PC-9 (cell line): ENCODE measurements around the gene AASS.

ENCODE experiments used
- CTCF ChIP-seq: fragments of 200-600 bp; sonication (generic); conservative IDR thresholded peaks from 2 replicates; pipeline ENCODE4 v1.6.1; 2017; ENCODE audit warnings: mixed run types, antibody characterized with exemption, mild to moderate bottlenecking, moderate library complexity
- EZH2 ChIP-seq: fragments of 200-600 bp; sonication (generic); IDR thresholded peaks from 2 replicates; pipeline ENCODE4 v1.8.0; 2017; ENCODE audit warnings: antibody characterized with exemption, low read depth

GRCh38 chr7:122182081-122182480 lies 38.0 kb upstream of the AASS start:
- no peak for TF ChIP-seq CTCF
- TF ChIP-seq EZH2 = no peak
